Measurements from ENCODE around the gene TAB3.

DNA sequence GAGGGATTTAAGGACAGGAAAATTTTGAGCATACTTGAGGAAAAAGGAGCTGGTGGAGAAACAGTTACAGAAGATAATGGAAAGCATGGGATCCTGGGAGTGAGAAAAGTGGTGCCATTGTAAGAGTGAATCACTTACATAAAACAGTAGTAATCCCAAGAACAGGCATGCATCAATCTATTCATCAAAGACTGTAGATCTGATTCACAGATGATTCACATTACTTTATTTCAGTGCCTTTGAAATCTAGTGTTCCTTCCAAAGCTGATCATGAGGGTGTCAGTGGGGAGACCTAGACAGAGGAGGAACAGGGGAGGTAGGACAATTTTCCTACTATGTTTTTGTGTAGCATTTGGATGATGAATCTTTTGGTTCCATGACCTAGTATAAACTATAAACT lies 102.7 kb downstream of the TAB3 start:
- TF ChIP-seq, protein P1, sequence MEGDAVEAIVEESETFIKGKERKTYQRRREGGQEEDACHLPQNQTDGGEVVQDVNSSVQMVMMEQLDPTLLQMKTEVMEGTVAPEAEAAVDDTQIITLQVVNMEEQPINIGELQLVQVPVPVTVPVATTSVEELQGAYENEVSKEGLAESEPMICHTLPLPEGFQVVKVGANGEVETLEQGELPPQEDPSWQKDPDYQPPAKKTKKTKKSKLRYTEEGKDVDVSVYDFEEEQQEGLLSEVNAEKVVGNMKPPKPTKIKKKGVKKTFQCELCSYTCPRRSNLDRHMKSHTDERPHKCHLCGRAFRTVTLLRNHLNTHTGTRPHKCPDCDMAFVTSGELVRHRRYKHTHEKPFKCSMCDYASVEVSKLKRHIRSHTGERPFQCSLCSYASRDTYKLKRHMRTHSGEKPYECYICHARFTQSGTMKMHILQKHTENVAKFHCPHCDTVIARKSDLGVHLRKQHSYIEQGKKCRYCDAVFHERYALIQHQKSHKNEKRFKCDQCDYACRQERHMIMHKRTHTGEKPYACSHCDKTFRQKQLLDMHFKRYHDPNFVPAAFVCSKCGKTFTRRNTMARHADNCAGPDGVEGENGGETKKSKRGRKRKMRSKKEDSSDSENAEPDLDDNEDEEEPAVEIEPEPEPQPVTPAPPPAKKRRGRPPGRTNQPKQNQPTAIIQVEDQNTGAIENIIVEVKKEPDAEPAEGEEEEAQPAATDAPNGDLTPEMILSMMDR (IDR thresholded peaks at IDR 0.05; ENCODE audit: low read length) = no peak
- TF ChIP-seq EZH2 (optimal IDR thresholded peaks at IDR 0.05; ENCODE audit: low read depth, low read length) = no peak
